GM19438 (cell line): ENCODE results near the gene EN1.

ENCODE experiments used
- ATAC-seq: cut with Tn5 transposase; IDR thresholded peaks from one replicate; pipeline ENCODE4 v1.9.1; 2021; ENCODE audit warnings: low read depth; ENCODE audit not compliant: unreplicated experiment

EN1 gene

GRCh38 chr2:118846953-118847761, at the start of gene EN1:
Gene EN1, minus strand, starts transcription at chr2:118847648. Its CDS starts 481 bp downstream, at chr2:118847167.
- no peak for ATAC-seq

- no peak for ATAC-seq
Observed at GRCh38 chr2:118893100-118893499, 45.7 kb upstream of the EN1 start.

GRCh38 chr2:118889995-118890394, 42.5 kb upstream of the EN1 start:
- ATAC-seq: no peak

- no peak for ATAC-seq
Observed at GRCh38 chr2:118883792-118884191, 36.3 kb upstream of the EN1 start.

- peak; percentile 67 for ATAC-seq
Observed at GRCh38 chr2:118882693-118883336, 35.4 kb upstream of the EN1 start.

GRCh38 chr2:118881490-118882129, 34.2 kb upstream of the EN1 start:
- peak; percentile 87 for ATAC-seq

- no peak for ATAC-seq
Observed at GRCh38 chr2:118880501-118880900, 33.1 kb upstream of the EN1 start.

- no peak for ATAC-seq
Observed at GRCh38 chr2:118878531-118879149, 31.2 kb upstream of the EN1 start.

GRCh38 chr2:118875318-118875717, 27.9 kb upstream of the EN1 start:
- no peak for ATAC-seq

- ATAC-seq: no peak
Observed at GRCh38 chr2:118874324-118874723, 26.9 kb upstream of the EN1 start.

- ATAC-seq: no peak
Observed at GRCh38 chr2:118865106-118865505, 17.7 kb upstream of the EN1 start.

- ATAC-seq: no peak
Observed at GRCh38 chr2:118864207-118864606, 16.8 kb upstream of the EN1 start.

- no peak for ATAC-seq
Observed at GRCh38 chr2:118861731-118862130, 14.3 kb upstream of the EN1 start.

GRCh38 chr2:118861242-118861641, 13.8 kb upstream of the EN1 start:
- ATAC-seq: no peak

- ATAC-seq: no peak
Observed at GRCh38 chr2:118860506-118860905, 13.1 kb upstream of the EN1 start.

GRCh38 chr2:118859157-118859770, 11.8 kb upstream of the EN1 start:
- ATAC-seq: no peak

GRCh38 chr2:118858485-118859156, 11.2 kb upstream of the EN1 start:
- no peak for ATAC-seq

GRCh38 chr2:118857677-118858484, 10.4 kb upstream of the EN1 start:
- no peak for ATAC-seq

- ATAC-seq: no peak
Observed at GRCh38 chr2:118856978-118857676, 9.7 kb upstream of the EN1 start.
